Measurements from ENCODE around the gene PHEX.

The PHEX gene

DNA sequence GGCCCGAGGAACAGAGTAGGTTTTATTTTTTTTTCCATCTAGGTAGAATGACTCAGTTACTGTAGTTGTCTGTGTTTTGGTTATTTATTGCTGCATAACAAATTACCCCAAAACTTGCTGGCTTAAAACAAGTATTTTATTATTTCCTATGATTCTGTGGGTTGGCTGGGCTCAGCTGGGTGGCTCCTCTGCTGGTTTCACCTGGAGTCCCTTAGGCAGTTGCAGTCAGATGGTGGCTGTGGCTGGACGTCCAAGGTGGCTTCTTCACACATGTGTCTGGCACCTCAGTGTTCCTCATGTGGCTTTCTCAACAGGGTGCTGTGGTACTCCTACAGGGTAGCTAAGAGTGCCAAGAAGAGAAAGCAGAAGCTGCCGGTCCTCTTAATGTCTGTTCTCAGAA, 115.8 kb downstream of the PHEX start:
- Histone ChIP-seq H3K27ac (no peak overlapping the region), H3K27me3 (no peaks in the 10 kb centered on the region), H3K4me1 (no peaks in the 10 kb centered on the region), H3K9me3 (no peaks in the 10 kb centered on the region), H3K36me3 (no peaks in the 10 kb centered on the region), H3K4me3 (no peak overlapping the region)
- intact Hi-C loops (cut with DNase I; ENCODE audit: low total_unique reads) = no loop called here
- DNase-seq = no peak
- no peak for TF ChIP-seq CTCF (IDR thresholded peaks at IDR 0.05)

DNA sequence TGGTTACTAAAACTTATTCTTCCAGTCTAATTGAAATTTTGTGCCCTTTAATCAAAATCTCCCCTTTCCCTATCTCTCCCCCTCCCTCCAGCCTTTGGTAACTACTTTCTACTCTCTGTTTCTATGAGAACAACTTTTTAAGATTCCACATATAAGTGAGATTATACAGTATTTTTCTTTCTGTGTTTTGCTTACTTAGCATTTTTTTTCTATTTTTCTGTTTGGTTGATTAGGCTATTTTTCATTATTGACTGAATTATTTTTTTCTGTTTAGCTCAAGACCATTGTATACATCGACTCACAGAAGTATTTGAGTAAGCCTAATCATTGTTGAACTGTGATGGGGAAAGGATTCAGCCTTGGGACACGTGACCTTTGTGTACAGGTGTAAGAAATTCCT, 116.4 kb downstream of the PHEX start:
- Histone ChIP-seq H3K9me3 (no peaks in the 10 kb centered on the region), H3K4me1 (no peaks in the 10 kb centered on the region), H3K4me3 (no peak overlapping the region), H3K27ac (no peak overlapping the region), H3K27me3 (no peaks in the 10 kb centered on the region), H3K36me3 (no peaks in the 10 kb centered on the region)
- intact Hi-C loops (cut with DNase I; ENCODE audit: low total_unique reads) = no loop called here
- DNase-seq = no peak
- no peak for TF ChIP-seq CTCF (IDR thresholded peaks at IDR 0.05)

DNA sequence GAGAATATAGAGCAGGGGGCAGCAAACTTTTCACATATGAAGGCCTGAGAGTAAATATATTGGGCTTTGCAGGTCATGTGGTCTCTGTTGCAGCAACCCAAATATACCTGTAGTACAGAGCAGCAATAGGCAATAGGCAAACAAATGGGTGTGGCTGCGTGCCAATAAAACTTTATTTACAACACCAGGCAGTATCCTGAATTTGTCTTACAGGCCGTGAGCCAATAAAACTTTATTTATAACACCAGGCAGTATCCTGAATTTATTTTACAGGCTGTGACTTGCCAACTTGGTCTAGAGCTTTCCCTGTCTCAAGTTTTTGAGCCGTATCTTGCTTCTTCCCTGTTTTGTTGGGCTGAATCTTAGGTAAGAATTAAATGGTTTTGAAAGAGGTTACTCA, 118.2 kb downstream of the PHEX start:
- H3K9me3 ChIP-seq = no peaks in the 10 kb centered on the region
- no peaks in the 10 kb centered on the region for H3K27me3 ChIP-seq
- H3K27ac ChIP-seq = no peak overlapping the region
- H3K36me3 ChIP-seq = no peaks in the 10 kb centered on the region
- no peaks in the 10 kb centered on the region for H3K4me1 ChIP-seq
- H3K4me3 ChIP-seq = no peak overlapping the region
- DNase-seq = no peak
- TF ChIP-seq CTCF (IDR thresholded peaks at IDR 0.05) = no peak
- intact Hi-C loops (cut with DNase I; ENCODE audit: low total_unique reads) = no loop called here

GRCh38 chrX:22155126-22155525, 123.0 kb downstream of the PHEX start:
- TF ChIP-seq CTCF (IDR thresholded peaks at IDR 0.05) = no peak
- no peaks in the 10 kb centered on the region for H3K27me3 ChIP-seq
- intact Hi-C loops (cut with DNase I; ENCODE audit: low total_unique reads) = no loop called here

DNA sequence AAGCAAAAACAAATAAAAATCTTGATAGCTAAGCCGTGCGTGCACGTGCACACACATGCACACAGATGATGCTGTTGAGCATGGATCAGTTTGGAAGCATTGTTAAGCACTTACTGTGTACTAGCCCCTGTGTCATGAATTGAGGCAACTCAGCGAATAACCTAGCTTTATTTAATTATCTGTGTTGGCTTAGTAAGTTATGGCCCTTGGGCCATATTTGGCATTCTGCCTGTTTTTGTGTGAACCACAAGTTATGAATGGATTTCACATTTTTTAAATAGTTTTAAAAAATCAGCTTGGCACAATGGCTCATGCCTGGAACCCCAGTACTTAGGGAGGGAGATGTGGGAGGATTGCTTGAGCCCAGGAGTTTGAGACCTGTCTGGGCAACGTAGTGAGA, 126.9 kb downstream of the PHEX start:
- Histone ChIP-seq H3K27ac (no peak overlapping the region), H3K36me3 (no peaks in the 10 kb centered on the region), H3K4me1 (no peaks in the 10 kb centered on the region), H3K27me3 (no peaks in the 10 kb centered on the region), H3K9me3 (no peaks in the 10 kb centered on the region), H3K4me3 (no peak overlapping the region)
- no peak for TF ChIP-seq CTCF (IDR thresholded peaks at IDR 0.05)
- intact Hi-C loops (cut with DNase I; ENCODE audit: low total_unique reads) = no loop called here
- DNase-seq = no peak

More at GRCh38 chrX:22155126-22155525, 123.0 kb downstream of the PHEX start:
- no peak for DNase-seq
- no peak overlapping the region for H3K27ac ChIP-seq
- no peak overlapping the region for H3K4me3 ChIP-seq
- H3K9me3 ChIP-seq = no peaks in the 10 kb centered on the region
- no peaks in the 10 kb centered on the region for H3K4me1 ChIP-seq
- no peaks in the 10 kb centered on the region for H3K36me3 ChIP-seq

DNA sequence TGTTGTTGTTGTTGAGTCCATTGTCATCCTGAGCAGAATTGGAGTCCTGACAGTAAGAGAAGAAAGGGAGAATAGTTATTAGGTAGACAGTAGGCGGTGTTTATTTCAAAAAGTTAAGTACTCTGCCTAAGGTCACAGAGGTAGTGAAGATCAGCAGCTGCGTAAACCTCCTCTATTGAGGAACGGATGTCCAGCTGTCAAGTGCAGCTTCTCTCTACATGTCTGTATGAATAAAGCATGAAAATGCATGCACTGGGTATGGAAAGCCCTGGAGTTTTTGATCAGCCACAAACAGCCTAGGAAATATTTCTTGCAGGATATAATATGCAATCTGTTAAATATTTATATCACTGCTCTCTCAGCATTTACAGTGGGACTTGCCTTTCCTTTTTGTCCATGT, 131.2 kb downstream of the PHEX start:
- no peaks in the 10 kb centered on the region for H3K27me3 ChIP-seq
- no peaks in the 10 kb centered on the region for H3K9me3 ChIP-seq
- intact Hi-C loops (cut with DNase I; ENCODE audit: low total_unique reads) = no loop called here
- no peak overlapping the region for H3K4me3 ChIP-seq
- no peak for DNase-seq
- H3K4me1 ChIP-seq = no peaks in the 10 kb centered on the region
- no peak overlapping the region for H3K27ac ChIP-seq
- no peak for TF ChIP-seq CTCF (IDR thresholded peaks at IDR 0.05)
- H3K36me3 ChIP-seq = no peaks in the 10 kb centered on the region
